HEK293 (cell line): ENCODE data around the gene TAC4.

ENCODE experiments used
- ATF2 ChIP-seq: fragments of 450-650 bp; formaldehyde crosslinking; IDR thresholded peaks from 2 replicates; pipeline ENCODE4 v1.5.1; 2016; ENCODE audit warnings: missing biosample characterization, missing genetic modification characterization, low read depth
- CTCF ChIP-seq: fragments of 450-650 bp; formaldehyde crosslinking; IDR thresholded peaks from 2 replicates; pipeline ENCODE4 v1.5.1; 2016; ENCODE audit warnings: missing biosample characterization, missing genetic modification characterization
- OSR2 ChIP-seq: fragments of 450-650 bp; formaldehyde crosslinking; IDR thresholded peaks from 2 replicates; pipeline ENCODE4 v1.5.1; 2016; ENCODE audit warnings: missing biosample characterization, missing genetic modification characterization
- SETDB1 ChIP-seq: IDR thresholded peaks from one replicate; pipeline ENCODE4 v1.6.1; 2017; ENCODE audit warnings: mild to moderate bottlenecking, low read length, moderate library complexity, mixed read lengths; ENCODE audit not compliant: insufficient read length
- ZBTB17 ChIP-seq: fragments of 450-650 bp; formaldehyde crosslinking; IDR thresholded peaks from 2 replicates; pipeline ENCODE4 v1.5.1; 2016; ENCODE audit warnings: missing biosample characterization, missing genetic modification characterization
- ZBTB26 ChIP-seq: fragments of 450-650 bp; formaldehyde crosslinking; optimal IDR thresholded peaks from 2 replicates; pipeline ENCODE3; 2016; ENCODE audit warnings: missing biosample characterization, mild to moderate bottlenecking, missing genetic modification characterization
- ZIC2 ChIP-seq: fragments of 450-650 bp; formaldehyde crosslinking; IDR thresholded peaks from 2 replicates; pipeline ENCODE4 v1.5.1; 2016; ENCODE audit warnings: missing biosample characterization, missing genetic modification characterization
- ZNF184 ChIP-seq: fragments of 450-650 bp; IDR thresholded peaks from 2 replicates; pipeline ENCODE4 v1.5.1; 2018; ENCODE audit warnings: missing biosample characterization, mild to moderate bottlenecking, missing genetic modification characterization
- ZNF26 ChIP-seq: fragments of 450-650 bp; formaldehyde crosslinking; IDR thresholded peaks from 2 replicates; pipeline ENCODE4 v1.5.1; 2016; ENCODE audit warnings: missing biosample characterization, missing genetic modification characterization
- ZNF48 ChIP-seq: fragments of 450-650 bp; formaldehyde crosslinking; IDR thresholded peaks from 2 replicates; pipeline ENCODE4 v1.5.1; 2016; ENCODE audit warnings: missing biosample characterization, missing genetic modification characterization
- ZNF624 ChIP-seq: fragments of 450-650 bp; formaldehyde crosslinking; IDR thresholded peaks from 2 replicates; pipeline ENCODE4 v1.5.1; 2017; ENCODE audit warnings: missing biosample characterization, missing genetic modification characterization
- ZNF660 ChIP-seq: fragments of 450-650 bp; IDR thresholded peaks from 2 replicates; pipeline ENCODE4 v1.5.1; 2018; ENCODE audit warnings: missing biosample characterization, mild to moderate bottlenecking, missing genetic modification characterization

- TF ChIP-seq CTCF (tag by site-specific recombination) (no peak), SETDB1 (no peak), ZNF26 (no peak), ZBTB17 (tag by site-specific recombination) (no peak), ATF2 (tag by site-specific recombination) (no peak), ZNF624 (tag by site-specific recombination) (no peak), OSR2 (tag by site-specific recombination) (no peak), ZNF660 (tag by site-specific recombination) (no peak), ZNF184 (tag by site-specific recombination) (no peak), ZBTB26 (tag by site-specific recombination) (no peak), ZIC2 (tag by site-specific recombination) (no peak), ZNF48 (no peak)
These were observed 33.2 kb upstream of the TAC4 start for GRCh38 chr17:49881054-49881402.
